Nucleus accumbens (tissue), 56 donors: ENCODE results near the gene LRCH1.

Source experiments
- DNase-seq, 56 donors: peaks; one replicate each; lab custom pipeline; 2025; lab: John Stamatoyannopoulos, UW

LRCH1 gene

DNA sequence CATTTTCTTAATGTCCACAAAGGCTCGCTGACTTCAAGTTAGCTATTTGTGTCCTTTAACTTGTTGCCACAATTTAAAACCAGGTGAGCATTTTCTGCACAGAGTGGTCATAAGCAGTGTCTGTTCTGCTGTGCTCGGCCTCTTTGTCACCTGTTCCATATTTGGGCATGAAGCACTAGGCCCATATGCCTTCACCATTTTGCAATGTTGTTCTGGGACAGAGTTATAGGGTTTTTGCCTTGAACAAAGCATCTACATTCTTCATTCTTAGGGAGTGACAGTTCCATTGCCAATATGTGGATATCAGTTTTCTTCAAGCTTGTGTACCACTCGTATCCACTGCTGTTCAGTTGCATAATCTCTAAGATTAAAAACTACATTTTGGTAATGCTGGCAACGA lies 56.1 kb downstream of the LRCH1 start:
- no peak for DNase-seq

DNA sequence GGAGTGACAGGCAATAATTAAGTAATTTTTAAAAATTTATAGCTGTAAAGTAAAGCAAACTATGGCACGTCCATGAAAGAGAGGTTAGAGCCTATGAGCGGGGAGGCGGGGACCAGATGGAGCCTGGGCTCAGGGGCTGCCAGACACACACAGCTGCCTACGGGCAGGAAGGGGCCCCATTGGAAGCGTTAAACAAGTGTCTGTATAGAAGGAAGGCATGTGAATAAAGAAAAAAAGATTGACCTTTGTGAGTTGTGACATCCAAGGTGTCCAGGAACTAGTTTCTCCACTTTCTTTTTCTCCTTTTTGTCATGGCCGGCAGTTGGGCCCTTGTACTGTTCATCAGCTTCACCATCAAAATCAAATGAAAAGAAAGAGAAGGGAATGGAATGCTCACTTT lies 56.8 kb downstream of the LRCH1 start:
- no peak for DNase-seq

DNA sequence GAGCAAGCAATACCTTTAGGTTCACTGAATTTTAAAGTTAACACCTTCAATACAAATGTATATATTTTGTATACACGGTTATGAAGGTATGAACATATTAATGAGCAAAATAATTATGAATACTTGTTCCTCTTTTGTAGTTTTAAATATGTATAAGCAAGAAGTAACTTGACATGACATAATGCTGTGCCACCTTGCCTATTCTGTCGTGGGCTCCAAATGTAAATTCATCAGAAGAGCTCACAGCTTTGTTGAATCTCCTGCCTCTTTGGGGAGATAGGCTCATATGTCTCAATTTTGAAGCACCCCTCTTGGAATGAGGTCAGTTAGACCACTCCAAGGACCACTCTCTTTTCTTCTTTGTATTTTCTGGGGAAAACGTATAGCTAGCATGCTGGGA lies 59.3 kb downstream of the LRCH1 start:
- no peak for DNase-seq

DNA sequence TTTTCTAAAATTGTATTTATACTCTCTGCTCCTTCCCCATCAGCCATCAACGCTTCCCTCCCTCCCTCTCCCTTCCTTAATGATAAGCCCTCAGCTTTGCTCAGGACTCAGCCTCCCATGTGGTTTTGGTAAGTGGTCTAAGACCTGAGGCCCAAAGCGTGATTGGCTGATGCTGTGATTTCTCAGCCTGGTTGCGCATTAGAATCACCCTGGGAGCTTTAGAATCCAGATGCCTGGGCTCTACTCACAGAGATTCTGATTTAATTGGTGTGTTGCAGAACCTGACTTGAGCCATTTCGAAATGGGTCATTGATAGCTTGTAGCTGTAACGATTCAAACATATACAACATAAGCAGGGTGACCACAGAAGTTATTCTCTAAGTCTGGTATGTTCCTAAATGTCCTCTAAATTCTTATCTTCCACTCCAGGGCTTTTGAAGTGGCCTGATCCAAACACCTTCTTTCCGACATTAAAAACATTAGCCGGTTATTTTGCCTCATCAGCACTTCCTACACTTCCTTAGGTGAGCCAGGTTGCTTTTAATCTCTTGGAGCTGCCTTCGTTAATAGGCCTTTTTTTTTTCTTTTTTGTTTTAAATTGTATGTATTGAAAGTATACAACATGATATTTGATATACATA lies 60.6 kb downstream of the LRCH1 start:
- no peak for DNase-seq

DNA sequence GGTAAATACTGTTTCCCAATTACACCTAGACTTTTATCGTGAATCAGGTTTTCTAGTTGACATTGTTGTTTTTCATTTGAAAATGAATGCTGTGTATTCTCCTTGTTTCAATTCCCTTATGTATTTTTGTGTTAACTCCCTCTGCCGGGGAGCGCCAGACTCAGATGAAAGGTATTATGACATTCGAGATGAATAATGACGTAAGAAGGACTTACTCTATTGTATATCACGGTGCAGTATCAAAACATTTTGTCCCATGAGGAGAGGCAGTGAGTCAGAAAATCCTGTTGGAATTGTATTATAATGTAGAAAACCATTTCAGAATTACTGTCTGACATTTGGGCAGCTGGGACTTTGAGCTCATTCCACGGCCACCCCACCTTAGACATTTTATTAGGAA lies 61.6 kb downstream of the LRCH1 start:
- DNase-seq, result no peak

DNA sequence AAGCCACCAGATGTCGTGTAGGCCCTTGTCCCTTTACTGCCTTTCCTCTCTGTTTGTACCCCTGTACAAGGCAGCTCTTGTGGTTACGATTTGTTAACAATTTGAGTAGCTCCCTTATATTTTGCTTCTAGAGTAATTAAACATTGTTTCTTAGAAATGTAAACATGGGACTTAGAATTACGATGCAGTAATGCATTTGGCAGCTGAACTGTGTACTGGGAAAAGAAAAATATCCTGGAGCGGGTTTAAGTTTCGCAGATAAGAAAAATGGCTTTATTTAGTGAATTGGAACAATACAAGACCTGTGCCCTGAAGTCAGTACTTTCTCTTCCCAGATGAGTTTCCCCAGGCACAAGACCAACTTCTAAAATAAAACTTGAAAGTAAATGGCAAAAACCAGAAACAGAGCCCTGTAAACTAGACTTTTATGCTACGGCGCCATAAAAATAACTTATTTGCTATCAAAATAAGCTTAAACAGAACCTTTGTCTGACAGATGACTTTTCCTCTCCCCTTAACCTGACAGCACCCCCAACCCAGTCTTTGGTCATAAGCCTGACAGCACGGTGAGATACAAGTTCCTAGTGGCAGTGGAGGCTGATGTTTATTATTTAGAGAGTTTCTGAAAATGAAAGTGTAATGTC lies 63.0 kb downstream of the LRCH1 start:
- DNase-seq, result no peak

DNA sequence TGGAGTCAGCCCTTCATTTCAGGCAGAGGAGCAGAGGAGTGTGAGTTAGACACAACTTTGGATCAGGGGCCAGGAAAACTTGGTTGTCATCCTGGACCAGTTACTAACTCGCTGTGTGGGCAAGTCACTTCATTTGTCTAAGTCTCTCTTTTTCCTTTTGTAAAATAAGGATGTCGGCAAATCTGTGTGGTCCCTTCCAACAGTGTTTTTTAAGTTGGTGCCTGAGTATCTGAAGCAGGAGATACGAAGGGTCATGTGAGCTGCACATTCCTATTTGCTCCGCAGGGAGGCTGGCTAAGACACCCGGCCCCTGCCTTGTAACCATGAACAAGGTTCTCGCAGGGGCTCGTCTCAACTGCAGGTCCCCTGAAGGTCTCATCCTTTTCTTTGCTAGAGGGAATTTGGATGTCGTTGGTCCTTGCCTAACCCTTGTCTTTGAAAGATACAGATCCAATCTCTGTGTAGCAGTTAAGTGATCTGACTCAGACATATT lies 64.3 kb downstream of the LRCH1 start:
- no peak for DNase-seq

DNA sequence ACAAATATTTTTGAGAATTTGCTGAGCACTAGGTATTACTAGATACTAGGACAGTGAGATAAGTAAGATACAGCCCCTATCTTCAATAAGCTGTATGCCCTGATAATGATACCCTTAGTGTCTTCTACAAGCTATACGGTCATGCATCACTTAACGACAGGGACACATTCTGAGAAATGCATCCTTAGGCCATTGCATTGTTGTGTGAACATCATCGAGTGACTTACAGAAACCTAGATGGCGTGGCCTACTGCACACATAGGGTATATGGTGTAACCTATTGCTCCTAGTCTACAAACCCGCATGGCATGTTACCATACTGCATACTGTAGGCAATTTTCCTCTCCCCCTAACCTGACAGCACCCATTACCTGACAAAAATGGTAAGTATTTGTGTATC lies 64.9 kb downstream of the LRCH1 start:
- DNase-seq, result no peak

DNA sequence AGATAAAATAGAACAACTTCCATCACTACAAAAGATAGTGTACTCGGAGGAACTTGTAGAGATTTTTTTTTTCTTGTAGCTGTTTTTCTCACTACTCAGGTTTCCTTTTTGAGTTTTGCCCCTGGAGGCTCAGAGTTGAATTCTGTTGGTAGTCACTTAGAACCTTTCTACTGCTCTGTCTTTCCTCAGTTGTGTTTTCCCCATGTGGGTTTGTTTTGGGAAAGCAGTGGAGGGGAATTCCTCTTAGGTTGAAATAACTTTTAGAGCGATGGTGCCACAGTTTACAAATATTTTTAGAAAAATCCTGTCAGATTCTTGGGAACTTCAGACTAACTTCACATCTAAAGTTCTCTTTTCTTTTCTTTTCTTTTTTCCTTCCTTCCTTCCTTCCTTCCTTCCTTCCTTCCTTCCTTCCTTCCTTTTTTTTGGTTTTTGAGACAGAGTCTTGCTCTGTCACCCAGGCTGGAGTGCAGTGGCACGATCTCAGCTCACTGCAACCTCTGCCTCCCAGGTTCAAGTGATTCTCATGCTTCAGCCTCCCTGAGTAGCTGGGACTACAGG lies 65.8 kb downstream of the LRCH1 start:
- no peak for DNase-seq

DNA sequence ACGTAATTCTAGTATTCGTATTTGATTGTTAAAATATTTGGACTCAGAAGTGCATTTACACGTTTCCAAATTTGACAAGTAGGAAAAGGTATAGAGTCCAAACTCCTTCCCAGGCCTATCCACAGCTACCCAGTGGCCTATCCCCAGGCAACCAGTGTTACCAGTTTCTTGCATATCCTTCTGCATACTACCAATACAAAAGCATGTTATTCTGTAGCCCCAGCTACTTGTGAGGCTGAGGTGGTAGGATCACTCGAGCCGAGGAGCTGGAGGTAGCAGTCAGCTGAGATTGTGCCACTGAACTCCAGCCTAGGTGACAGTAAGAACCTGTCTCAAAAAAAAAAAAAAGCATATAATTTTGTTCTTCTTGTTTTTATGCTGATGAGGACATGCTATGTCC lies 67.1 kb downstream of the LRCH1 start:
- DNase-seq, result no peak

DNA sequence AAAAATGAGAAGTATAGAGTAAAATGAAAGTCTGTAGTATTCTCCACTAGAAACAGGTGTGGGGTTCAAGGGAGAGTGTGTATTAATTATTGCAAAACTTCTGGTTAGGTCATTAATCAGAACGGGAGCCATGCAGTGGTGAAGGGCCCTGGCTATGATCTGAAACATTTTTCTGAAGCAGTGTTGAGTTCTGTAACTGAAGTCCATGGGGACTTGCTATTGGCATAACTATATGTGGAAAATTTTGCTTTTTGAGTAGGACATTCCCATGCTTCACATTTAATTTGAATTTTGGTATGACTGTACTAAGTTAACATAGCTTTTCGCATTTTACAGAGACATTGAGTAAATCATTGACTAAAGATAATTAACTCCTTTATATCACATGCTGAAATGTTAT lies 67.5 kb downstream of the LRCH1 start:
- DNase-seq, result no peak

DNA sequence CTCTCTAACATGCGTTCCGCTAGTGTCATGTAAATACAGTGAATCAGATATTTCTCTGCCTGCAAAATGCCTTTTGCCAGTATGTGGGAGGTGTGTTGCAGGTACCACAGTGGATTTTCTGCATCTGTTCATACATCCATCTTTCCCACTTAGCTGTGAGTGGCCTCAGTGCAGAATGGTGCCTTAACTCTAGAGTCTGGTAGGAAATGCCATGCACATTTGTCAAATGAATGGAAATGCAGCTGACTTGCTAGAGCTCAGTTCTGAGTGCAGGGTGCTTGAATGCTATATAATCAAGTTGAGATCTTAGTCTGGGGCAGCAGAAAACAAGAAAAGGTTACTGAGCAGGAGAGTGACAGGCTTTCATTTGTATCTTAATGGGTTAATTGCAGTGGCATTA lies 68.2 kb downstream of the LRCH1 start:
- DNase-seq, result no peak

DNA sequence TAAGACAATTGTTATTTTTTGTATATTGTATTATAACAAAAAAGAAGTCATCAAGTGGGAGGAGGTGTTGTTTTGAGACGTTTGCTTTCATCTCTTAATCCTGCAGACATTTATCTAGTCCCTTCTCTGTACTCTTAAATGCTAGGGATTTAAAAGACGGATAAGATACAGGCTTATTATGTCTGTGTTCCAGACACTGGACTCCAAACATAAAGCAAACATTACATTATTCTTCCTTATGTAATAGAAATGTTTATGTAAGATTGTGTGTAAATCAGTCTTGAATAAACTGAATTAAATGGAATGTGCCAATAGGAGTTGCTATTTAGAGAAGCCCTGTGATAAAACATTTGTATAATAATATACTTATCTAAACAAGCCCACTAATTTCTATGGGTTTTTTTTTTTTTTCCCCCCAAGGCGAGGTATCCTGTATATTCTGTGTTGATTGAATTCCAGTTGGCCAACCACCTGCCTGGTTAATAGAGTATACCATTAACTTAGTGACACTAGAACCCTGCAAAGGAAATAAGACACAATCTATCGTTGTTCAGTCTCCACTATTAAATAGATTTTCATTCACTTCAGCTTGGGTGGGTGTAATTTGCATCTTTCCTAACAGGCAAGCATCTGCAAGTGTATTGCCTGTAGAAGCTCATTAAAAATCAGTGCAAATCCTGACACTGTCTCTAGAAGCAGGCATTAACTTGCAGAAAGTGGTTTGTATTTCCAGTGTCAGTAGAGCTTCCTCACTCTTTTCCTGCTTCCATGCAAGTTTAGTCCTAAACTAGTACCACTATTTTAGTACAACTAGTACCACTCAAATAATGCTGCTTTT lies 69.0 kb downstream of the LRCH1 start:
- no peak for DNase-seq

DNA sequence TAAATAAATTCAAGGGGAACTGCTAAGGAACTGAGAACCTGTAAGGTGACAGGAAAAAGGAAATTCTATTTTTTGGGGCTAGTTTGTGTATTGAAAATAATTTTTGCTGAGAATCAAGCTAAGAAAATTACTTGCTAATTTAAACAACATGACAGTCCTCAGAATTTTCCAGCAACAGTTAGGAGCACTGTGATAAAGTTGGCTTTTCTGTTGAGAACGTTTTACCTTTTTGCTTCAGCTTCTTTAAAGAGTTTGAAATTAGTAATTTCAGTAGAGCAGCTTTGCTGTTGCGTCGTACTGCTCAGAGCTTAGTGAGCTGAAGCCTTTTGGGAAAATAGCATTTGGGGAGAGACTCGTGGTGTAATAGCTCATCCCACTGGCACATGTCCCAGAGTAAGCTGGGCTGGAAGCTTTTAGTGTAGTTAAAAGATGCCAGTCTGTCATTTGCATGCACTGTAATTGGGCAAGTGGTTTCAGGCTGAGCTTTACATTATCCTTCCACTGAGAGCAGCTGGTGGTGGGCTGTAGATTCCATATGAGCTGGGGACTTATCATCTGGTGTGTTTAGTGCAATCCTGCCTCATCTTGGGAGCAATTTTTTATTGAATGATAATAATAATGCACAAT lies 69.8 kb downstream of the LRCH1 start:
- peak in 4 of 56 donors; percentile 4 to 10 (median 7) for DNase-seq

DNA sequence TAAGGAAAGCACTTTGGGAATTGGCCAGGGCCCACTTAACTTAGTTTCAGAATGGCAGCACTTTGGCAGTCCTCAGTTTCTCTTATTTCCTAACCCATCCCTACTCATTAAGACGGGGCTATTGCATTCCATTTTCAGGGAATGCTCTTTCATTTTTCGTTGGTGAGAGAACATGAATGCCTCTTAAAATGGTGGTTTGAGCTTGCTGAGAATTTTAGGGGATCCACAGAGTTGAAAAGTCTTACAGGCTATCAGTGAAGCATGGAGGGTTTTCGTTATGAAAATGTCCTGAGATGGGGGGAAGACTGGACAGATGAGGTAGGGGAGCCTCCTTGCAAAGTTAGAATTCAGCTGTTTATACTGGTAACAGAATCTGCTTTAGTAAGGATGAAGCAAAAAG lies 71.4 kb downstream of the LRCH1 start:
- no peak for DNase-seq

DNA sequence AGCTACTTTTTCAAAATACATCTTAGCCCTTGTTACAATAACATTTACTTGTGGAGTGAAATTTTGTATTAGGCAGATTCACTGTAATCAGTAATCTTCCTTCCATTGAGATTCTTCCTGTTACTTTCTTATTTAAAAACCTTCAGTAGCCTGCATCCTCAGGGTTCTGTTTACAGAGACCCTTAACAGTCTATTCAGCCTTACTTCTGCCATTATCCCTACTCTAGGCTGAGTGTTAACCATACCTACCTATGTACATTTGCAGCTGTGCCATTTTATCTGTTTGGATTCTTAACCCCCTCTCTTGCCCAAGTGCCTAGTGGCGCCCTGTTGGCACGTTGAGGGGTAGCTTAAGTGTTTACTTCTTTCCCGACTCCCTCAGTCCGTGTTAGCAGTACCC lies 71.9 kb downstream of the LRCH1 start:
- no peak for DNase-seq

DNA sequence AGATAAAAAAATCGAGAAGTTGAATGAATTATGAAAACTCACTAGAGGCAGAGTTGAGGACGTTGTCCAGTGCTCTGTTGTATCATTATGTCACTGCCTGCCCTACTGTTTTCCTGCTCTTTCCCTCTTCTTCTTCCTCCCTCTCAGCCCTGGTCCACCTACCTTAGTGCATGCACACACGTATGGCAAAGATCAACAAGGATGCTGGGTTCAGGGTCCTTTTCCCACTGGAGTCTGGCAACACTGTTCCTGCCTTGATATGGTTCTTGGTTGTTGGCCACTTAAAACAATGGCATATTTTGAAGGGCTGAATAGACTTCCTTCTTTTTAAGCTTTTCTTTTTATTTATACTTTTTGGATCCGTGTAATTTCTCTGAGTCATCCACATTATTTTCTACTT lies 74.5 kb downstream of the LRCH1 start:
- DNase-seq, result no peak

DNA sequence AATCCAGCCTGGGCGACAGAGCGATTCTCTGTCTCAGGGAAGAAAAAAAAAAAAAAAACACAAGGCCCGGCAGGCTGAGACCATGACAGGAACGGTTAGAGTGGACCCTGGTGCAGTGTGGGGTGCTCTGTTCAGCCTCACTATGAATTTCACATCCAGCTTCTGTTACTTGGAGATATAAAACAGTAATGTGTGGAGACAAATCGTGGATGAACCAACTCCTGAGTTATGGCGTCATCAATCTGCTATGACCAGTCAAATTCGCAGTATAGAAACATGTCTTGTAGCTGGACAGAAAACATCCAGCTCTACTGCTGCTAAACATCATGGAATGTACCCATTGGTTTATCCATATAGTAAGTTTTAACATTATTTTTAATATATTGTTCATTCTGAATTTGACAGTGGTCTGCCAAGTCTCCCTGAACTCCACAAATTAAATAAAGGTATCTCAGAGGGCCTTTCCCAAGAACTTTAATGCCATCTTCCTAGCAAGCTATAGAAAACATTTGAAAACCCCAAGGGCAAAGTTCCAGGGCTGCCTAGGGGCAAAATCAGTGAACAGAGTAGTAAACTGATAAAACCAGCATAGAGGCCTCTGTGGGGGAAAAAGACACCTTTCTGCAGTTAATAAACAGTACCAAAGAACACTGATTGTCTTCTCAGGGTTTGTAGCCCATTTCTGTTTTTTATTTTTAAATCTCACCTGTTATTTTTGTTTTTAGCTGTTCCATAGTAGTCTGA lies 75.8 kb downstream of the LRCH1 start:
- DNase-seq, result no peak

DNA sequence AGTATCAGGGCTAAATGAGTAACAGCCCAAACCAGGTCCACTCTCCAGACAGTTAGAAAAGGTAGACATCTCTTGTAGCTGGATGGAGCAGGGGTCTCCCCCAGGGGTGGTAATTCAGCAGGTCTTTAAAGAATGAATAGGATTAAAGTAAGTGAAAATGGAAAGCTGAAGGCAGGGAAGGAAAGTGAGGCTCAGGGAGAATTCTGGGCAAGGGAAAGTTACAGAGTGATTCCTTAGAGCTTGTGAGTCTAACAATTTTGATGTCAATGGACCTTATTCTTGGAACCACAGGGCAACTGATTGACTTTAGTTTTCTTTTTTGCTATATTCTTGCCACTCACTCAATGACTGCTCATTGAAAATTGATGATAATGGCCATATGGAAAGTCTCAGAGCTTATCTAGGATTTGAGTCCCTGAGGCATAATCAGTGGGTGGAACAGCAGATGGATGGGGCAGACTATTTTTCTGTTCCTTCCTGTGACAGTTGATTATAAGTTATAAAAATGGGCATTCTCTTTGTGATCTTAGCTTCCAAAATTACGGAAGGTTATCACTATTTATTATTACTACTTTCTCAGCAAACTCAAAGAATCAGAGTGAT lies 76.9 kb downstream of the LRCH1 start:
- no peak for DNase-seq
